ENCODE results near the gene TPPP3. TPM values are rescaled to one million over a fixed set of nuclear protein-coding genes. Genes with fewer than 3 reads are reported as not detected.
"Not testable (repeated sequence)": the region's sequence is repeated elsewhere in the genome, so short reads cannot be mapped to it uniquely, and the experiment has no call there.

The TPPP3 gene
- polyA plus RNA-seq, 3 donors: 63.1 to 123 (median 78.6) TPM

DNA sequence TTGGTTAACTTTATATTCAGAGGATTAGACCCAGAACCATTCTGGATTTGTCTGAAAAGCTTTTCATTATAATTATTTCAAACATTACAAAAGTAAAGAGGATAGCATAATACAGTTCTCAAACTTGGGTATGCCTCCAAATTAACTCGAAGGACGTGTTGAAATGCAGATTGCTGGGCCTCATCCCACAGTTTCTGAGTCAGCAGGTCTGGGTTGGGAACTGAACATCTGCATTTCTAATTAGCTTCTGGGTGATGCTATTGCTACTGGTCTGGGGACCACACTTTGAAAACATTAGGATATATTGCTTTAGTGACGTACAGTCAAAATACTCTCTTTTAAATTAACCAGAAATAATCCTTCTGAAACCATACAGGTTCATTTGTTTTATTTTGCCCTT, 10.0 kb downstream of the TPPP3 start:
- Histone ChIP-seq H3K36me3 (replicated peaks in 1 of 2; ENCODE audit: control insufficient read depth in 1 of 2, insufficient read depth in 2 of 2, low read length in 2 of 2) (no peaks in the 10 kb centered on the region), H3K4me1 (ENCODE audit: control insufficient read depth in 1 of 2, insufficient read depth in 2 of 2, low read length in 2 of 2) (no peaks in the 10 kb centered on the region), H3K4me3 (replicated peaks in 1 of 3; ENCODE audit: low read depth in 2 of 3, low read length in 3 of 3) (no peak overlapping the region), H4K20me1 (ENCODE audit: insufficient read depth, low read length) (no peaks in the 10 kb centered on the region), H3K9me3 (replicated peaks in 1 of 2; ENCODE audit: control insufficient read depth in 1 of 2, insufficient read depth in 1 of 2, low read length in 2 of 2) (no peaks in the 10 kb centered on the region), H3K4me2 (replicated peaks; ENCODE audit: extremely low read depth, low read length, poor library complexity, severe bottlenecking) (no peak overlapping the region), H3K79me2 (ENCODE audit: insufficient read depth, low read length) (no peaks in the 10 kb centered on the region), H3K27ac (ENCODE audit: low read depth in 1 of 2, low read length in 2 of 2) (no peak overlapping the region), H3K27me3 (ENCODE audit: control insufficient read depth in 2 of 2, insufficient read depth in 2 of 2, low read length in 2 of 2) (no peaks in the 10 kb centered on the region), H3K9ac (ENCODE audit: insufficient read depth, low read length, poor library complexity, severe bottlenecking) (no peak overlapping the region), H2AFZ (ENCODE audit: insufficient read depth, low read depth, low read length, poor library complexity, severe bottlenecking) (no peak overlapping the region)
- H3K27me3 Mint-ChIP-seq (ENCODE audit: low read depth in 3 of 3): peaks cover 3 to 14% (median 12%) of the 10 kb centered on the region in 3 donors
- H3K36me3 Mint-ChIP-seq: peaks cover 3% of the 10 kb centered on the region in 2 donors
- no peak overlapping the region for H3K4me3 Mint-ChIP-seq
- TF ChIP-seq, protein P1, sequence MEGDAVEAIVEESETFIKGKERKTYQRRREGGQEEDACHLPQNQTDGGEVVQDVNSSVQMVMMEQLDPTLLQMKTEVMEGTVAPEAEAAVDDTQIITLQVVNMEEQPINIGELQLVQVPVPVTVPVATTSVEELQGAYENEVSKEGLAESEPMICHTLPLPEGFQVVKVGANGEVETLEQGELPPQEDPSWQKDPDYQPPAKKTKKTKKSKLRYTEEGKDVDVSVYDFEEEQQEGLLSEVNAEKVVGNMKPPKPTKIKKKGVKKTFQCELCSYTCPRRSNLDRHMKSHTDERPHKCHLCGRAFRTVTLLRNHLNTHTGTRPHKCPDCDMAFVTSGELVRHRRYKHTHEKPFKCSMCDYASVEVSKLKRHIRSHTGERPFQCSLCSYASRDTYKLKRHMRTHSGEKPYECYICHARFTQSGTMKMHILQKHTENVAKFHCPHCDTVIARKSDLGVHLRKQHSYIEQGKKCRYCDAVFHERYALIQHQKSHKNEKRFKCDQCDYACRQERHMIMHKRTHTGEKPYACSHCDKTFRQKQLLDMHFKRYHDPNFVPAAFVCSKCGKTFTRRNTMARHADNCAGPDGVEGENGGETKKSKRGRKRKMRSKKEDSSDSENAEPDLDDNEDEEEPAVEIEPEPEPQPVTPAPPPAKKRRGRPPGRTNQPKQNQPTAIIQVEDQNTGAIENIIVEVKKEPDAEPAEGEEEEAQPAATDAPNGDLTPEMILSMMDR (IDR thresholded peaks at IDR 0.05): no peak
- no peak overlapping the region for H3K27ac Mint-ChIP-seq
- peaks cover 2% of the 10 kb centered on the region for H3K4me1 Mint-ChIP-seq
- no CpG with 5 or more reads among the region's 3 CpGs for WGBS (ENCODE audit: insufficient coverage)
- DNase-seq: no peak
- no peaks in the 10 kb centered on the region for H3K9me3 Mint-ChIP-seq
- intact Hi-C loops (cut with micrococcal nuclease): no loop called here

DNA sequence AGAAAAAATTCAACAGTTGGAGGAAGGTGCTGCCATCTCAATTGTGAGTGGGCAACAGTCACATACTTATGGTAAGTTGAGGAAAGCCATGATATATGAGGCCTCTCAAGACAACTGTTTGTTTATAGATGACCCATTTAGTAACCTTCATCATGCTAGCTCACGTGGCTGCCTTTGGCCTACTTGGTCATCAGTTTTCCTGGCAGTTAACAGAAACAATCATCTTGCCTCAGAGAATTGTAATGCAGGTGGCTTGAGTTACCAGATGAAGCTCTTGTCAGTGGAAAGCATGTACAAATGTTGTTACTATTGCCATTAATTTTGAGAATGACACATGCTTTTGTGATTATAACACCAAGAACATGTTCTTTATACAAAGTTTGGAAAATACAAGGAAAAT, 14.7 kb downstream of the TPPP3 start:
- Mint-ChIP-seq H3K4me1 (peaks cover 11% of the 10 kb centered on the region), H3K27me3 (ENCODE audit: low read depth in 3 of 3) (peaks cover 0 to 5% (median 2%) of the 10 kb centered on the region in 3 donors), H3K9me3 (no peaks in the 10 kb centered on the region), H3K36me3 (no peaks in the 10 kb centered on the region), H3K4me3 (no peak overlapping the region), H3K27ac (no peak overlapping the region)
- Histone ChIP-seq H3K79me2 (ENCODE audit: insufficient read depth, low read length) (no peaks in the 10 kb centered on the region), H3K36me3 (replicated peaks in 1 of 2; ENCODE audit: control insufficient read depth in 1 of 2, insufficient read depth in 2 of 2, low read length in 2 of 2) (no peaks in the 10 kb centered on the region), H3K27me3 (ENCODE audit: control insufficient read depth in 2 of 2, insufficient read depth in 2 of 2, low read length in 2 of 2) (no peaks in the 10 kb centered on the region), H3K4me1 (ENCODE audit: control insufficient read depth in 1 of 2, insufficient read depth in 2 of 2, low read length in 2 of 2) (peaks cover 10 to 11% of the 10 kb centered on the region in 2 donors), H3K4me2 (replicated peaks; ENCODE audit: extremely low read depth, low read length, poor library complexity, severe bottlenecking) (no peak overlapping the region), H3K9ac (ENCODE audit: insufficient read depth, low read length, poor library complexity, severe bottlenecking) (no peak overlapping the region), H3K27ac (ENCODE audit: low read depth in 1 of 2, low read length in 2 of 2) (no peak overlapping the region), H3K9me3 (replicated peaks in 1 of 2; ENCODE audit: control insufficient read depth in 1 of 2, insufficient read depth in 1 of 2, low read length in 2 of 2) (no peaks in the 10 kb centered on the region), H3K4me3 (replicated peaks in 1 of 3; ENCODE audit: low read depth in 2 of 3, low read length in 3 of 3) (no peak overlapping the region), H2AFZ (ENCODE audit: insufficient read depth, low read depth, low read length, poor library complexity, severe bottlenecking) (no peak overlapping the region), H4K20me1 (ENCODE audit: insufficient read depth, low read length) (no peaks in the 10 kb centered on the region)
- WGBS (ENCODE audit: insufficient coverage): no CpG with 5 or more reads among the region's 1 CpG
- TF ChIP-seq, protein P1 (IDR thresholded peaks at IDR 0.05): no peak
- intact Hi-C loops (cut with micrococcal nuclease): no loop called here
- no peak for DNase-seq

DNA sequence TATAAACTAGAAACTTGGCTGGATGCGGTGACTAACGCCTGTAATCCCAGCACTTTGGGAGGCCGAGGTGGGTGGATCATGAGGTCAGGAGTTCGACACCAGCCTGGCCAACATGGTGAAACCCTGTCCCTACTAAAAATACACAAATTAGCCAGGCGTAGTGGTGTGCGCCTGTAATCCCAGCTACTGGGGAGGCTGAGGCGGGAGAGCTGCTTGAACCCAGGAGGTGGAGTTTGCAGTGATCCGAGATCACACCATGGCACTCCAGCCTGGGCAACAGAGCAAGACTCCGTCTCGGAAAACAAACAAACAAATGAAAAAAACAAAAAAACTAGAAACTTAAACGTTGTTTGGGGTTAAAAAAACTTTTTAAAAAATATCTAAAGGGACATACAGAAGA, 17.3 kb downstream of the TPPP3 start:
- intact Hi-C loops (cut with micrococcal nuclease); H3K27me3 Mint-ChIP-seq (ENCODE audit: low read depth in 3 of 3); H3K4me2 ChIP-seq (replicated peaks; ENCODE audit: extremely low read depth, low read length, poor library complexity, severe bottlenecking); H3K27me3 ChIP-seq (ENCODE audit: control insufficient read depth in 2 of 2, insufficient read depth in 2 of 2, low read length in 2 of 2); H3K27ac Mint-ChIP-seq; H3K9ac ChIP-seq (ENCODE audit: insufficient read depth, low read length, poor library complexity, severe bottlenecking); H3K9me3 Mint-ChIP-seq; H3K36me3 Mint-ChIP-seq; H3K4me3 Mint-ChIP-seq; H3K36me3 ChIP-seq (replicated peaks in 1 of 2; ENCODE audit: control insufficient read depth in 1 of 2, insufficient read depth in 2 of 2, low read length in 2 of 2); H3K9me3 ChIP-seq (replicated peaks in 1 of 2; ENCODE audit: control insufficient read depth in 1 of 2, insufficient read depth in 1 of 2, low read length in 2 of 2); H3K79me2 ChIP-seq (ENCODE audit: insufficient read depth, low read length); H2AFZ ChIP-seq (ENCODE audit: insufficient read depth, low read depth, low read length, poor library complexity, severe bottlenecking); H3K27ac ChIP-seq (ENCODE audit: low read depth in 1 of 2, low read length in 2 of 2); DNase-seq; H4K20me1 ChIP-seq (ENCODE audit: insufficient read depth, low read length); H3K4me3 ChIP-seq (replicated peaks in 1 of 3; ENCODE audit: low read depth in 2 of 3, low read length in 3 of 3): not testable (repeated sequence)
- H3K4me1 Mint-ChIP-seq: peaks cover 15% of the 10 kb centered on the region
- H3K4me1 ChIP-seq (ENCODE audit: control insufficient read depth in 1 of 2, insufficient read depth in 2 of 2, low read length in 2 of 2): peaks cover 10 to 11% of the 10 kb centered on the region in 2 donors
- 100% methylated on average over 1 of the region's 11 CpGs for WGBS (ENCODE audit: insufficient coverage)
